Trophoblast cell (in vitro differentiated cells and primary cell): Measurements from ENCODE around the gene SRSF5.

Experiments
- DNase-seq, 2 donors: peaks; one replicate each; pipeline ENCODE4 v3.0.0-alpha.2; 2016
- H2AFZ ChIP-seq: 2 replicates; pipeline ENCODE4 v1.6.1; 2013; ENCODE audit warnings: low read length, moderate library complexity, mild to moderate bottlenecking; ENCODE audit not compliant: insufficient read depth, poor library complexity
- H2AK5ac ChIP-seq: 2 replicates; pipeline ENCODE4 v1.6.1; 2013; ENCODE audit warnings: mild to moderate bottlenecking, low read length
- H2BK120ac ChIP-seq: 2 replicates; pipeline ENCODE4 v1.6.1; 2013; ENCODE audit warnings: low read length, mild to moderate bottlenecking, moderate library complexity; ENCODE audit not compliant: insufficient read depth, poor library complexity
- H2BK12ac ChIP-seq: 2 replicates; pipeline ENCODE4 v1.6.1; 2013; ENCODE audit warnings: mild to moderate bottlenecking, low read length, moderate library complexity
- H2BK5ac ChIP-seq: 2 replicates; pipeline ENCODE4 v1.6.1; 2013; ENCODE audit warnings: low read length, low read depth, moderate library complexity, mild to moderate bottlenecking; ENCODE audit not compliant: poor library complexity
- H3K14ac ChIP-seq: 2 replicates; pipeline ENCODE4 v1.6.1; 2013; ENCODE audit warnings: mild to moderate bottlenecking, low read length
- H3K18ac ChIP-seq: 2 replicates; pipeline ENCODE4 v1.6.1; 2013; ENCODE audit warnings: mild to moderate bottlenecking, low read length
- H3K23ac ChIP-seq: 2 replicates; pipeline ENCODE4 v1.6.1; 2013; ENCODE audit warnings: low read length
- H3K27ac ChIP-seq: 2 replicates; pipeline ENCODE4 v1.5.1; 2013; ENCODE audit warnings: low read depth, mild to moderate bottlenecking, inconsistent platforms, low read length, moderate library complexity
- H3K27me3 ChIP-seq: 2 replicates; pipeline ENCODE4 v1.6.1; 2013; ENCODE audit warnings: inconsistent platforms, mild to moderate bottlenecking, low read length, moderate library complexity; ENCODE audit not compliant: insufficient read depth
- H3K36me3 ChIP-seq, 2 experiments: 1 replicate in 1 of 2; 2 replicates in 1 of 2; pipeline ENCODE4 v1.6.1; 2013; ENCODE audit warnings: low read length in 2 of 2, mild to moderate bottlenecking in 2 of 2, moderate library complexity in 1 of 2; ENCODE audit not compliant: insufficient read depth in 2 of 2, control insufficient read depth in 1 of 2
- H3K4ac ChIP-seq: 2 replicates; pipeline ENCODE4 v1.6.1; 2013; ENCODE audit warnings: low read depth, mild to moderate bottlenecking, low read length, moderate library complexity
- H3K4me1 ChIP-seq, 2 experiments: 1 replicate in 1 of 2; 2 replicates in 1 of 2; pipeline ENCODE4 v1.6.1; 2013; ENCODE audit warnings: low read length in 2 of 2, mild to moderate bottlenecking in 2 of 2, moderate library complexity in 1 of 2; ENCODE audit not compliant: insufficient read depth in 2 of 2, control insufficient read depth in 1 of 2
- H3K4me2 ChIP-seq: 2 replicates; pipeline ENCODE4 v1.6.1; 2013; ENCODE audit warnings: inconsistent platforms, mild to moderate bottlenecking, low read length, moderate library complexity
- H3K4me3 ChIP-seq: 2 replicates; pipeline ENCODE4 v1.5.1; 2013; ENCODE audit warnings: mild to moderate bottlenecking, low read depth, low read length, inconsistent platforms
- H3K79me1 ChIP-seq: one replicate; pipeline ENCODE4 v1.6.1; 2013; ENCODE audit warnings: low read length
- H3K79me2 ChIP-seq: 2 replicates; pipeline ENCODE4 v1.6.1; 2013; ENCODE audit warnings: low read length, mild to moderate bottlenecking; ENCODE audit not compliant: control insufficient read depth, insufficient read depth, poor library complexity
- H3K9ac ChIP-seq: 2 replicates; pipeline ENCODE4 v1.6.1; 2013; ENCODE audit warnings: mild to moderate bottlenecking, low read length
- H3K9me3 ChIP-seq: 2 replicates; pipeline ENCODE4 v1.6.1; 2013; ENCODE audit warnings: low read depth, mild to moderate bottlenecking, control low read depth, inconsistent platforms, low read length; ENCODE audit not compliant: insufficient read depth
- H4K12ac ChIP-seq: 2 replicates; pipeline ENCODE4 v1.6.1; 2013; ENCODE audit warnings: low read depth, mild to moderate bottlenecking, low read length, moderate library complexity
- H4K8ac ChIP-seq: 2 replicates; pipeline ENCODE4 v1.6.1; 2013; ENCODE audit warnings: low read depth, mild to moderate bottlenecking, low read length, moderate library complexity
- H4K91ac ChIP-seq: one replicate; pipeline ENCODE4 v1.6.1; 2013; ENCODE audit warnings: low read depth, mild to moderate bottlenecking, low read length, moderate library complexity
- WGBS: extraction: QIAGEN DNeasy Blood & Tissue Kit; methylation state at CpG from one replicate; pipeline ENCODE4 v1.1.7; 2013; ENCODE audit warnings: missing lambda C conversion rate; ENCODE audit not compliant: insufficient read length, insufficient coverage; ENCODE audit errors: extremely low coverage; 5-methylcytosine and 5-hydroxymethylcytosine counted together

The SRSF5 gene

GRCh38 chr14:69789118-69789640, 22.2 kb downstream of the SRSF5 start:
- no peak overlapping the region for H2AK5ac ChIP-seq
- no peak overlapping the region for H2BK120ac ChIP-seq
- no peak overlapping the region for H3K9ac ChIP-seq
- no peak overlapping the region for H3K4me3 ChIP-seq
- no peak for DNase-seq
- no peak overlapping the region for H2BK5ac ChIP-seq
- no peak overlapping the region for H3K4ac ChIP-seq
- no peaks in the 10 kb centered on the region for H3K79me2 ChIP-seq
- no peak overlapping the region for H4K12ac ChIP-seq
- H2AFZ ChIP-seq = no peak overlapping the region
- H3K14ac ChIP-seq = no peak overlapping the region
- no peaks in the 10 kb centered on the region for H3K9me3 ChIP-seq
- H4K8ac ChIP-seq = no peak overlapping the region
- no peak overlapping the region for H4K91ac ChIP-seq
- H2BK12ac ChIP-seq = no peak overlapping the region
- no peak overlapping the region for H3K4me2 ChIP-seq
- no peaks in the 10 kb centered on the region for H3K27me3 ChIP-seq
- no peak overlapping the region for H3K18ac ChIP-seq
- H3K27ac ChIP-seq = no peak overlapping the region
- no peaks in the 10 kb centered on the region for H3K79me1 ChIP-seq
- no peaks in the 10 kb centered on the region for H3K36me3 ChIP-seq
- no peaks in the 10 kb centered on the region for H3K4me1 ChIP-seq
- H3K23ac ChIP-seq = no peak overlapping the region

GRCh38 chr14:69792887-69793421, 26.0 kb downstream of the SRSF5 start:
- Histone ChIP-seq H3K9ac (no peak overlapping the region), H3K4me3 (no peak overlapping the region), H2BK5ac (no peak overlapping the region), H2AFZ (no peak overlapping the region), H3K27ac (no peak overlapping the region), H3K9me3 (peaks cover 2% of the 10 kb centered on the region), H4K8ac (no peak overlapping the region), H3K18ac (no peak overlapping the region), H3K4me2 (no peak overlapping the region), H3K4ac (no peak overlapping the region), H3K27me3 (no peaks in the 10 kb centered on the region), H3K36me3 (no peaks in the 10 kb centered on the region), H3K79me2 (no peaks in the 10 kb centered on the region), H4K91ac (no peak overlapping the region), H3K14ac (no peak overlapping the region), H3K4me1 (no peaks in the 10 kb centered on the region), H3K23ac (no peak overlapping the region), H2AK5ac (no peak overlapping the region), H3K79me1 (no peaks in the 10 kb centered on the region), H2BK12ac (no peak overlapping the region), H4K12ac (no peak overlapping the region), H2BK120ac (no peak overlapping the region)
- no CpG with 5 or more reads among the region's 7 CpGs for WGBS
- no peak for DNase-seq

- H2AFZ ChIP-seq = no peak overlapping the region
- H3K14ac ChIP-seq = no peak overlapping the region
- no peak overlapping the region for H3K4me3 ChIP-seq
- H2AK5ac ChIP-seq = no peak overlapping the region
- no peak overlapping the region for H3K27ac ChIP-seq
- no peaks in the 10 kb centered on the region for H3K79me1 ChIP-seq
- no peak overlapping the region for H2BK12ac ChIP-seq
- H4K8ac ChIP-seq = no peak overlapping the region
- WGBS = no CpG with 5 or more reads among the region's 3 CpGs
- no peak overlapping the region for H3K9ac ChIP-seq
- no peak overlapping the region for H2BK5ac ChIP-seq
- no peaks in the 10 kb centered on the region for H3K27me3 ChIP-seq
- no peak overlapping the region for H3K4me2 ChIP-seq
- no peak overlapping the region for H3K18ac ChIP-seq
- no peaks in the 10 kb centered on the region for H3K4me1 ChIP-seq
- H3K79me2 ChIP-seq = no peaks in the 10 kb centered on the region
- no peak for DNase-seq
- no peak overlapping the region for H4K12ac ChIP-seq
- no peak overlapping the region for H2BK120ac ChIP-seq
- no peak overlapping the region for H4K91ac ChIP-seq
- H3K9me3 ChIP-seq = peaks cover 2% of the 10 kb centered on the region
- no peak overlapping the region for H3K4ac ChIP-seq
- H3K36me3 ChIP-seq = no peaks in the 10 kb centered on the region
- no peak overlapping the region for H3K23ac ChIP-seq
These were observed 27.8 kb downstream of the SRSF5 start for GRCh38 chr14:69794791-69795190.

GRCh38 chr14:69795691-69796090, 28.7 kb downstream of the SRSF5 start:
- Histone ChIP-seq H2BK5ac (no peak overlapping the region), H4K12ac (no peak overlapping the region), H2AK5ac (no peak overlapping the region), H3K36me3 (no peaks in the 10 kb centered on the region), H3K27me3 (no peaks in the 10 kb centered on the region), H3K79me1 (no peaks in the 10 kb centered on the region), H3K27ac (no peak overlapping the region), H3K9me3 (peaks cover 2% of the 10 kb centered on the region), H2BK12ac (no peak overlapping the region), H2BK120ac (no peak overlapping the region), H3K4me3 (no peak overlapping the region), H4K91ac (no peak overlapping the region), H3K14ac (no peak overlapping the region), H3K4ac (no peak overlapping the region), H3K18ac (no peak overlapping the region), H3K9ac (no peak overlapping the region), H3K79me2 (no peaks in the 10 kb centered on the region), H2AFZ (no peak overlapping the region), H4K8ac (no peak overlapping the region), H3K23ac (no peak overlapping the region), H3K4me1 (no peaks in the 10 kb centered on the region), H3K4me2 (no peak overlapping the region)
- no peak for DNase-seq
- WGBS = no CpG with 5 or more reads among the region's 4 CpGs
